Aorta (tissue), 5 donors: ENCODE measurements around the gene MAD1L1. TPM values are rescaled to one million over a fixed set of nuclear protein-coding genes. Genes with fewer than 3 reads are reported as not detected.

ENCODE experiments used
- ATAC-seq: fragments of 200-7000 bp; cut with Tn5 transposase; one replicate; pipeline ENCODE4 v1.9.1; 2022; ENCODE audit warnings: moderate library complexity; ENCODE audit not compliant: low FRiP score
- DNase-seq, 2 donors: peaks; one replicate each; pipeline ENCODE4 v3.0.0-alpha.2; 2020
- H3K27ac ChIP-seq, 2 donors: one replicate each; pipeline ENCODE4 v1.5.1; 2013; ENCODE audit warnings: low read length in 2 of 2, mild to moderate bottlenecking in 2 of 2, moderate library complexity in 2 of 2, control low read depth in 1 of 2, inconsistent platforms in 1 of 2, low read depth in 1 of 2
- H3K27me3 ChIP-seq, 2 donors: one replicate each; pipeline ENCODE4 v1.6.1; 2013; ENCODE audit warnings: control low read depth in 1 of 2, low read length in 1 of 2, mild to moderate bottlenecking in 1 of 2, moderate library complexity in 1 of 2; ENCODE audit not compliant: insufficient read depth in 2 of 2, control insufficient read depth in 1 of 2
- H3K36me3 ChIP-seq, 2 donors: one replicate each; pipeline ENCODE4 v1.6.1; 2013; ENCODE audit warnings: control low read depth in 1 of 2, low read length in 1 of 2, mild to moderate bottlenecking in 1 of 2; ENCODE audit not compliant: insufficient read depth in 2 of 2, control insufficient read depth in 1 of 2
- H3K4me1 ChIP-seq, 2 donors: one replicate each; pipeline ENCODE4 v1.6.1; 2013; ENCODE audit warnings: low read length in 2 of 2, control low read depth in 1 of 2, mild to moderate bottlenecking in 1 of 2, moderate library complexity in 1 of 2; ENCODE audit not compliant: insufficient read depth in 2 of 2, control insufficient read depth in 1 of 2
- H3K4me3 ChIP-seq, 2 donors: one replicate each; pipeline ENCODE4 v1.5.1; 2013; ENCODE audit warnings: low read length in 2 of 2, control low read depth in 1 of 2, mild to moderate bottlenecking in 1 of 2
- H3K9me3 ChIP-seq: one replicate; pipeline ENCODE4 v1.6.1; 2013; ENCODE audit warnings: mild to moderate bottlenecking, low read length; ENCODE audit not compliant: control insufficient read depth
- WGBS, 2 donors: extraction: QIAGEN DNeasy Blood & Tissue Kit; methylation state at CpG; one replicate each; pipeline ENCODE4 v1.1.7; 2013; 5-methylcytosine and 5-hydroxymethylcytosine counted together
- intact Hi-C, 2 donors: fragments of 100-400 bp; cut with DNase I; formaldehyde crosslinking; loops; one replicate each; pipeline versions ENCODE4 v1.14.2 to v1.15.0; 2022
- polyA plus RNA-seq, 2 donors: library from polyadenylated mRNA; stranded (reverse); fragments of 200-250 nt; gene quantifications; one replicate each; pipeline ENCODE4 v1.2.3, GENCODE V29; 2013
- total RNA-seq, 2 donors: library from RNA; stranded (reverse); fragmentation: NEBNext Ultra II Directional; extraction: Animal tissue kit (Norgen Biotek cat#: 25700); gene quantifications; one replicate each; pipeline ENCODE4 v1.2.1, GENCODE V29; 2021
- donor health status: healthy with polysubstance abuse.
- donor health status: Bipolar disorder and iron deficiency.
- donor health status: DM: no; HTN: no; CAD: no.
- donor health status: DM: no; HTN: no; CAD: no.
- donor health status: DM: yes; HTN: yes; CAD: no.

The MAD1L1 gene
- total and polyA plus RNA-seq, 4 donors, result 14.8 to 35.8 (median 20.2) TPM

DNA sequence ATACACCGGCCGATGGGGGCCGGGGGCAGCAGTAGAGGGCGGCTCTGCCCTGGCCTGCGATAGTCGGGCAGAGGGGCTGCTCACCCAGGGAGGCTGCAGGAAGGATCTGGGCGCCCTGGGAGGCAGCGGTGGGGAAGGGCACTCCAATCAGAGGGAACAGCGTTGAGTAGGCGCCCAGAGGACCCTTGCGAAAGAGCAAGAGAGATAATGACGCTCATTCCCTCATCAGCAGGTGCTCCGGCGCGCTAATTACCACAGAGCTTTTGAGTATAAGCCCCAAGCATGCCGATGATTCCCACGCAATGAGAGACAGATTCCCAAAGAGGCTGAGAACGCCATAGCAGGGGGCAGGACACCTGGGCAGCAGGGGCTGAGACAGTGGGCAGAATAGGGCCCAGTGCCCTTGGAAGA, 215.3 kb downstream of the MAD1L1 start:
- no peaks in the 10 kb centered on the region for H3K4me1 ChIP-seq
- no peak overlapping the region for H3K4me3 ChIP-seq
- no peaks in the 10 kb centered on the region for H3K9me3 ChIP-seq
- no peaks in the 10 kb centered on the region for H3K36me3 ChIP-seq
- no peak for ATAC-seq
- no peak overlapping the region for H3K27ac ChIP-seq
- no peaks in the 10 kb centered on the region for H3K27me3 ChIP-seq
- intact Hi-C loops, result no loop called here
- peak; percentile 33 to 68 for DNase-seq
- WGBS, 2 donors, result 97 to 98% methylated on average over 18 of the region's 18 CpGs

DNA sequence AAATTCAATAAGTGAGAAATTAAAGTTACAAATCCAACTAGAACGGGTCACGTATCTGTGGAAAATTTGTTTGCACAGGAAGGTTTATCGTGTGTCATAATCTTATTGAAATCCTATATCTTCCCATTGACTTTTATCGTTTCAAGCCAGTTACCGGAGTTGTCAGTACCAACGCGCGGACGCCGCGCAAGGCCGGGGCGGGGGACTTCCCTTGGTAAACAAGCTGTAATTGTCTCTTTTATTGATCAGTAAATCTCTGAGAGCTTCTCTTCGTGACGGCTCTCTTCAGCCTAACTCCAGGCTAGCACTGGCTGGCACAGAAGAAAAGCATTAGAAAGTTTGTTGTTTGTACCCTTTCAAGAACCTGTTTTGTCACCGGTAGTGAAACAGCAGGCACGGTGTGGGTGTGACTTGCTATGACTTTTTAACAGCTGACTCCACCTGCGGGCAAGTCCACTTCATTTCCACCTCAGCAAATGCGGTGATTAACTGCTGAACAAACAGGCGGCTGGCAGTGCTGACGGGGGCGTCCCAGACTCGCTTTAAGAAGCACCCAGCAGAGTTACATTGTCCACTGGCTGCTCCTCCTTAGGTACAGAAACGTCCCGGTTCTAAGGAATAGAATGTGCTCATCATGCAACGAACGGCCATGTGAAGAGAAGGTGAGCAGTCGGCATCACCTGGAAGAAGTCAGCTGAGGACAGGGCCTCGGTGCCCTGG, 215.8 kb downstream of the MAD1L1 start:
- no peak overlapping the region for H3K27ac ChIP-seq
- no peaks in the 10 kb centered on the region for H3K4me1 ChIP-seq
- no peaks in the 10 kb centered on the region for H3K36me3 ChIP-seq
- H3K9me3 ChIP-seq, result no peaks in the 10 kb centered on the region
- 93% methylated on average over 29 of the region's 29 CpGs for WGBS, 2 donors
- no peak for ATAC-seq
- DNase-seq, result peak; percentile 37 to 64
- H3K4me3 ChIP-seq, result no peak overlapping the region
- intact Hi-C loops, result no loop called here
- no peaks in the 10 kb centered on the region for H3K27me3 ChIP-seq

DNA sequence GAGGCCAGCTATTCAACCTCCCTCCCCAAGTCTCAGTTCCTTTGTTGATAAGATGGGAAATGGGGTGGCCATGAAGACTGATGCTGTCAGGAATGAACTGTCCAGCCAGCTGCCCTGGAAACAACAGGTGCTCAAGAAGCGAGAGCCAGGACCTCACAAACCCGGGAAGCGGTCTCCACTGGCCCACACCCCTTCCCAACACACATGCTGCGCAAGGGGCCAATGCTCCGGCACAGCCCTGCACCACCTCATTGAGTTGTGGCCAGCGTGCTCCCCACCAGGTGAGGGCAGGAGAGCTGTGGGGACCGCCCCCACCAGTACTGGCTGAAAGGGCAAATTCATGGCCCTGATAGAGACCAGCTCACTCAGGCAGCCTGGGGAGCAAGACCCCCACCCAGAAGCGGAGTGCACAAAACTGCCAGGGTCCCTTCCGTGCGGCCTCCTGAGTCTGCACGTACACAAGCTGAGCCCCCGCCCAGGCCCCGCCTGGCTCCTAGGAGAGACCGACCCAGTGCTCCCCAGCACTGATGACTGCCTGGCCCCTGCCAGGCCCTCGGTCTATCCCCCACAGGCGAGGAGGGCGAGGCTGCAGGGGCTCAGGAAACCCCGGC, 216.6 kb downstream of the MAD1L1 start:
- Histone ChIP-seq H3K4me3 (no peak overlapping the region), H3K4me1 (no peaks in the 10 kb centered on the region), H3K9me3 (no peaks in the 10 kb centered on the region), H3K27me3 (no peaks in the 10 kb centered on the region), H3K36me3 (no peaks in the 10 kb centered on the region), H3K27ac (no peak overlapping the region)
- 97% methylated on average over 18 of the region's 18 CpGs for WGBS, 2 donors
- intact Hi-C loops, result no loop called here
- DNase-seq (peak; percentile 42 to 72), ATAC-seq (no peak)

GRCh38 chr7:2015251-2015871, 217.4 kb downstream of the MAD1L1 start:
- Histone ChIP-seq H3K9me3 (no peaks in the 10 kb centered on the region), H3K27me3 (no peaks in the 10 kb centered on the region), H3K36me3 (no peaks in the 10 kb centered on the region), H3K4me1 (no peaks in the 10 kb centered on the region), H3K27ac (no peak overlapping the region), H3K4me3 (no peak overlapping the region)
- DNase-seq, result peak; percentile 30 to 73
- 92 to 95% methylated on average over 18 of the region's 18 CpGs for WGBS, 2 donors
- ATAC-seq, result no peak
- intact Hi-C loops, result no loop called here

DNA sequence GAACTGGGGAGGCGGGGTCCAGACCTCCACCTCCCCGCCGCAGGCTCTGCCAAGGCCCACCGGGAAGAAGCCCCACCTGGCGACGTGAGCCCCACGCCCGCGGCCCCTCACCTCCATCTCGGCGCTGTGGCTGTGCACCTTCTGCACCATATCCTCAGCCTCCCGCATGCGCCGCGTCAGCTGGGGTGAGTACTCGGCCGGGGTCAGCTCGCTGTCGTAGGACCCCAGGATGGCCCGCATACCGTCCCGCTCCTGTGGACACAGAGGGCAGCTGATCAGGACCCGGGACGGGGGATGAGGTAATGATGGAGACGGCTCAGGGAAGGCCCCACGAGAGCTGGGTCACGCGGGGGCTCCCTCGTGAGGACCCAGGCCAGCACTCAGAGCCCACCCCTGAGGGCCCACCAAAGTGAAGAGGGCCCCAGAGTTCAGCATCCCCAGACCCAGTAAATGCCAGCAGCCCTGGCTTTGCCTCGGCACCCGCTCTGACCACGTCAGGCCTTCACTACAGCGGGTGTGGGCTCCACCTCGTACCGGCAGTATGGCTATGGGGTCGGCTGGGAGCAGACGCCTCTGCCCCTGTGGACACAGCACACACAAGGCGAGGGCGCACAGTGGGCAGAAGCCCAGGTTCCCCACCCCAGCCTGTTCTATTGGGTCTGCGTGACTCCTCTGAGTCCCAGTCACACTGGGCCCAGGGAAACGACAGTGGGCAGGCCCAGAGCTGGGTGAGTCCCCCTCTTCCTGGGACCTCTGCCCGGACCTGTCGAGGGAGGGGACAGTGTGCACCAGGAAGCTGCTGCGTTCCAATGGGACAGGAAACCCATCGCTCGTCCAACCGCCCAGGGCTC, 218.1 kb downstream of the MAD1L1 start:
- Histone ChIP-seq H3K27ac (no peak overlapping the region), H3K4me3 (no peak overlapping the region), H3K36me3 (no peaks in the 10 kb centered on the region), H3K4me1 (no peaks in the 10 kb centered on the region), H3K9me3 (no peaks in the 10 kb centered on the region), H3K27me3 (no peaks in the 10 kb centered on the region)
- ATAC-seq (no peak), DNase-seq (peak; percentile 49 to 74)
- intact Hi-C loops, result no loop called here
- 96 to 97% methylated on average over 47 of the region's 47 CpGs for WGBS, 2 donors

DNA sequence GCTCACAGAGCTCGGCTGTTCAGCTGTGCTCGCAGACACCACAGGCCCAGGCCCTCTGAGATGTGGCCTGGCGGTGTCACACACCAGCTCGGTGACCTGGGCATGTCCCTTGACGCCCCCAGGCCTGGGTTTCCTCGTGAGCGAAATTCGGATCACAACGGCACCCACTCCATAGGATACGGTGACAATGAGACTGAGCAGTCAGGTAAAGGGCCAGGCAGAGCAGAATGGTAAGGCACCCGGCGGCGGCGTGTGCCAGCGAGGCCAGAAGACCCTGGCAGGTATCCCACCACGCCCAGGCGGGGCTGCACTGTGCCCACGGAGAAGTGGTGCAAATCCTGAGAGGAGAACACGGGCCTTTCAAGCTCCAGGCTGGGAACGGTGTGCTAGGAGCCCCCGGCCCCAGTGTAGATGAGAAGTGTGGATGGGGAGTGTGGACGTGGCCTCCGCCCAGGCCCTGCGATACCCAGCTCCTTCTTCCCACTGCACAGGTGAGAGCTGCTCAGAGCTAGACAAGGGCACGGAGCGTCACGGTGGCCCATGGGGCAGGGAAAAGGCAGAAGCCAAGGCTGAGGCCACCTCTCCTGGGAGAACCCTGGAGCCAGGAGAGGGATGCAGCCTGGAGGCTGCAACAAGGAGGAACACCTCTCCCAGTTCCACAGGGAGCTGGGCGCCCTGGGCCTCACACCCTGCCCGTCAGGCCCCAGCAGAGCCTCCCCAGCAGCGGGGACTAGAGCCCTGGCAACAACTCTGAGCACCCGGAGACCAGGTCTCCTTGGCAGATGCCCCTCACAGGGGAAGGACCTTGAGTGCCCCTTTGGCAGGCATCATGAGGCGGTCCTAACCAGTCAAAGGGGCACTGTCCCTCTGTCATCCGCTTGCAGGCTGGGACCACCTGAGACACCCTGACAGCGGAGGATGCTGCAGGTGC, 219.1 kb downstream of the MAD1L1 start:
- Histone ChIP-seq H3K9me3 (no peaks in the 10 kb centered on the region), H3K36me3 (no peaks in the 10 kb centered on the region), H3K27ac (no peak overlapping the region), H3K4me1 (no peaks in the 10 kb centered on the region), H3K27me3 (no peaks in the 10 kb centered on the region), H3K4me3 (no peak overlapping the region)
- DNase-seq, result peak; percentile 42 to 76
- 90 to 95% methylated on average over 34 of the region's 34 CpGs for WGBS, 2 donors
- intact Hi-C loops, result no loop called here
- no peak for ATAC-seq

GRCh38 chr7:2012981-2013380, 219.8 kb downstream of the MAD1L1 start:
- 46 to 50% methylated on average over 8 of the region's 8 CpGs for WGBS, 2 donors
- H3K27ac ChIP-seq, result no peak overlapping the region
- H3K36me3 ChIP-seq, result no peaks in the 10 kb centered on the region
- H3K9me3 ChIP-seq, result no peaks in the 10 kb centered on the region
- intact Hi-C loops, result no loop called here
- H3K4me3 ChIP-seq, result no peak overlapping the region
- no peak for ATAC-seq
- no peaks in the 10 kb centered on the region for H3K4me1 ChIP-seq
- peak; percentile 52 to 82 for DNase-seq
- H3K27me3 ChIP-seq, result no peaks in the 10 kb centered on the region
